BLaER1 (cell line): ENCODE data around the gene BRAT1.

ENCODE experiments used
- H3K27ac ChIP-seq: shearing (Covaris generic); formaldehyde crosslinking; 2 replicates; pipeline ENCODE4 v1.8.1; 2022
- H3K27me3 ChIP-seq: shearing (Covaris generic); formaldehyde crosslinking; 2 replicates; pipeline ENCODE4 v1.8.1; 2022
- H3K36me3 ChIP-seq: shearing (Covaris generic); formaldehyde crosslinking; 2 replicates; pipeline ENCODE4 v1.8.1; 2022
- H3K4me1 ChIP-seq: shearing (Covaris generic); formaldehyde crosslinking; 2 replicates; pipeline ENCODE4 v1.8.1; 2022
- H3K4me2 ChIP-seq: shearing (Covaris generic); formaldehyde crosslinking; 2 replicates; pipeline ENCODE4 v1.8.1; 2022
- H3K4me3 ChIP-seq: shearing (Covaris generic); formaldehyde crosslinking; 2 replicates; pipeline ENCODE4 v1.8.1; 2022
- H3K9ac ChIP-seq: shearing (Covaris generic); formaldehyde crosslinking; 2 replicates; pipeline ENCODE4 v1.8.1; 2022
- H3K9me3 ChIP-seq: shearing (Covaris generic); formaldehyde crosslinking; 2 replicates; pipeline ENCODE4 v1.8.1; 2022
- H4K20me1 ChIP-seq: shearing (Covaris generic); formaldehyde crosslinking; 2 replicates; pipeline ENCODE4 v1.8.1; 2022
- Cebpa-rat ChIP-seq: shearing (Covaris generic); IDR thresholded peaks from 2 replicates; pipeline ENCODE4 v1.8.1; 2022

Gene BRAT1

DNA sequence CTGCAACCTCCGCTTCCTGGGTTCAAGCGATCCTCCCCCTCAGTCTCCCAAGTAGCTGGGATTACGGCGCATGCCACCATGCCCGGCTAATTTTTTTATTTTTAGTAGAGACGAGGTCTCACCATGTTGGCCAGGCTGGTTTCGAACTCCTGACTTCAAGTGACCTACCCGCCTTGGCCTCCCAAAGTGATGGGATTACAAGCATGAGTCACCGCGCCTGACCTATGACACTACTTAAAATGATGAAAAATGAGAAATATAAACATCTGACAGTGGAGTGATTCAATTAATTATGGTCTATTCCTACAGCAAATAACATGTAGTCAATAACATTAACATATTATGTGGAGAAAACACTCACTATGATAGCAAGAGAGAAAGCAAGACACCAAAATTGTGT lies 2.2 kb downstream of the BRAT1 start:
- Histone ChIP-seq H3K4me2 (peak overlapping the region; percentile 100), H3K9me3 (no peaks in the 10 kb centered on the region), H3K4me1 (peaks cover 61% of the 10 kb centered on the region), H3K36me3 (peaks cover 54% of the 10 kb centered on the region), H3K27ac (no peak overlapping the region), H3K9ac (no peak overlapping the region), H3K4me3 (no peak overlapping the region), H3K27me3 (no peaks in the 10 kb centered on the region), H4K20me1 (peaks cover 29% of the 10 kb centered on the region)
- TF ChIP-seq Cebpa-rat: no peak

DNA sequence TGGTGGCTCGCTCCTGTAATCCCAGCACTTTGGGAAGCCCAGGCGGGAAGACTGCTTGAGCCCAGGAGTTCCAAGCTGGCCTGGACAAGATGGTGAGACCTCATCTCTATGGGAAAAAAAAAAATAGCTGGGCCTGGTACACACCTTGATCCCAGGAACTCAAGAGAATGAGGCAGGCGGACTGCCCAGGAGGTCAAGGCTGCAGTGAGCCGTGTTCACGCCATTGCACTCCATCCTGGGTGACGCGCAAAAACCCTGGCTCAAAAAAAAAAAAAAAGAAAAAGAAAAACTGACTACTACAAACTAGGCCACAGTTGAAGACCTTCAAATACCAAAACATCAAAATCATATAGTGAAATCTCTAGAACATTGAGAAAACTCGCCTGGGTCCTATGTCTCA lies 3.9 kb downstream of the BRAT1 start:
- no peak overlapping the region for H3K27ac ChIP-seq
- peaks cover 38% of the 10 kb centered on the region for H4K20me1 ChIP-seq
- TF ChIP-seq Cebpa-rat: no peak
- no peaks in the 10 kb centered on the region for H3K27me3 ChIP-seq
- H3K9ac ChIP-seq: no peak overlapping the region
- peaks cover 44% of the 10 kb centered on the region for H3K4me1 ChIP-seq
- no peak overlapping the region for H3K4me2 ChIP-seq
- peaks cover 71% of the 10 kb centered on the region for H3K36me3 ChIP-seq
- no peaks in the 10 kb centered on the region for H3K9me3 ChIP-seq
- no peak overlapping the region for H3K4me3 ChIP-seq

DNA sequence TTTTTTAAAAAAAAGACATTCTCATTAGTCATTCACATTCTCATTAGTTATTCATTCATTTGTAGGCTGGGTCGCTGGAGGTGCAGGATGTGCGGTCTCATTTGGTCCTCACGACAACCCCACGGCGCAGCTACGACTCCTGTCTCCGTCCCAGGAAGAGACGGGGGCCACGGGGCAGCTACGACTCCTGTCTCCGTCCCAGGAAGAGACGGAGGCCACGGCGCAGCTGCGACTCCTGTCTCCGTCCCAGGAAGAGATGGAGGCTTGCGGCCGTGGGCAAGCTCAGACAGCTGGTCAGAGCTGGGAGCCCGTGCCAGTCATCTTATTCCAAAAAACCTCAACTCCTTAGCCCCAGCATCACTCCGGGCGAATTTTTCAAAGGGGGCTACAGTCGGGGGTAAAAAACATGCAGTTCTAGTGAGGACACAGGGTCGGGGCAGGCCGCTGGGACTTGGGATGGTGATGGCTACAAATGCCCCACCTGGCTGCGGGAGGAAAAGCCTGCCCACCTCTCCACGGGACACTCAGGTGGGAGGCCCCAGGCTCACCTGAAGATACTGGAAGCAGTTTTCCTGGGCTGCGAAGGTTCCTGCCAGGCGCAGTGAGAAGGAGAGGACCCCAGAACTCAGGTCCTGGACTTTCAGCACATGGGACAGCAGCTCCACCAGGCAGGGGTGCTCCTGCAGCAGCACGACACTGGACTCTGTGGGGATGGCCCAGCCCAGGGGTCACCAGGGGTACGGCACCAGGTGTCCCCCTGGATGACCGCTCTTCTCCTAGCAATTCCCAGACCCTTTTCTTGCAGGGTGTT lies 8.3 kb downstream of the BRAT1 start:
- no peaks in the 10 kb centered on the region for H3K9me3 ChIP-seq
- H4K20me1 ChIP-seq: peaks cover 46% of the 10 kb centered on the region
- no peak for TF ChIP-seq Cebpa-rat
- H3K4me2 ChIP-seq: no peak overlapping the region
- peaks cover 96% of the 10 kb centered on the region for H3K36me3 ChIP-seq
- H3K27me3 ChIP-seq: no peaks in the 10 kb centered on the region
- H3K27ac ChIP-seq: no peak overlapping the region
- peaks cover 25% of the 10 kb centered on the region for H3K4me1 ChIP-seq
- no peak overlapping the region for H3K4me3 ChIP-seq
- no peak overlapping the region for H3K9ac ChIP-seq

DNA sequence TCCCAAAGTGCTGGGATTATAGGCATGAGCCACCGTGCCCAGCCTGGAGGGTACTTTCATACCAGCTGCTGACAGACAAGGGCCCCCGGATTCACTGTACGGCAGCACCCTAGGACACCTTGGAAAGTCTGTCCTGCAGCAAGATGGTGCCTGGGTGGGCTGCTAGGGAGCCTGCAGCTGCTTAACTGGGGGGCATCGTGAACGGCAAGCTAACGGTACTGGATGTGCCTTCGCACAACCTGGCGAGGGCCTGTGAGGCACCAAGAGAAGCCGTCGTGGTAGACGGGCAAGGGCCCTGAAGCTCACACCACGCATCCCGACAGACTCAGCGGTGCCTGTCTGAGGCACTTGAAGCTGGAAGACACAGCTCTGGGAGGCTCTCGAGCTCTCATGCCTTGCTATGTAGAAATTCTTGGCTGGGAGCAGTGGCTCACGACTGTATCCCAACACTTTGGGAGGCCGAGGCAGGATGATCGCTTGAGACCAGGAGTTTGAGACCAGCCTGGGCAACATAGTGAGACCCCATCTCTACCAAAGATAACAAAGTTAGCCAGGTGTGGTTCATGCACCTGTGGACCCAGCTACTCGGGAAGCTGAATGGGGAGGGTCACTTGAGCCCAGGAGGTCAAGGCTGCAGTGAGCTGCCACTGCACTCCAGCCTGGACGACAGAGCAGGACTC lies 9.4 kb downstream of the BRAT1 start:
- H3K27me3 ChIP-seq: no peaks in the 10 kb centered on the region
- no peak for TF ChIP-seq Cebpa-rat
- H3K27ac ChIP-seq: no peak overlapping the region
- peaks cover 99% of the 10 kb centered on the region for H3K36me3 ChIP-seq
- no peak overlapping the region for H3K9ac ChIP-seq
- H3K9me3 ChIP-seq: no peaks in the 10 kb centered on the region
- peaks cover 45% of the 10 kb centered on the region for H4K20me1 ChIP-seq
- H3K4me1 ChIP-seq: peaks cover 19% of the 10 kb centered on the region
- H3K4me2 ChIP-seq: no peak overlapping the region
- no peak overlapping the region for H3K4me3 ChIP-seq

DNA sequence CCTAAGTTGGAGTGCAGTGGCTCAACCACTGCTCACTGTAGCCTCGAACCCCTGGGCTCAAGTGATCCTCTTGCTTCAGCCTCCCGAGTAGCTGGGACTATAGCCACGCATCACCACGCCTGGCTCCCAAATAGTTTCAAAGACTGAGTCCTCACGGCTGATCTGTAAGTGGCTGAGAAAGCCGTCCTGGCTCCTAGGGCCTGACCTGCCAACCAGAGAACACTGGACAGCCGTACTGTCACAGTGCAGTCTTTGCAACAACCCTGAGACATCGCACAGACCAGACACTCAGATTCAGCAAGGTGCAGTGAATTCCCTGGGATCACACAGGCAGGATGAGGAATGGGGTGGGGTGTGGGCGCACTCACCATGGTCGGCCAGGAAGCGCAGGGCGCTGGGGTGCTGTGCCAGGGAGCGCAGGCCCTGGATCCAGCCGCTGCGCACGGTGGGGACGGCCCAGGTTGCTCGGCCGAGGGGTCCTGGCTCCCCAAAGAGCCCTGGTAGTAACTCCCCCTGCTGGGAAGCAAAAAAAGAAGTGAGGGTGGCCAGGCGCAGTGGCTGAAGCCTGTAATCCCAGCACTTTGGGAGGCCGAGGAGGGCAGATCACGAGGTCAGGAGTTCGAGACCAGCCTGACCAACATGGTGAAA lies 10.7 kb downstream of the BRAT1 start:
- no peak overlapping the region for H3K4me3 ChIP-seq
- H3K4me1 ChIP-seq: peaks cover 15% of the 10 kb centered on the region
- H3K9ac ChIP-seq: no peak overlapping the region
- no peaks in the 10 kb centered on the region for H3K27me3 ChIP-seq
- no peaks in the 10 kb centered on the region for H3K9me3 ChIP-seq
- peak overlapping the region; percentile 43 for H3K4me2 ChIP-seq
- no peak for TF ChIP-seq Cebpa-rat
- H4K20me1 ChIP-seq: peaks cover 42% of the 10 kb centered on the region
- peak overlapping the region; percentile 30; the same call in 1 of the 2 replicates for H3K27ac ChIP-seq
- H3K36me3 ChIP-seq: peaks cover 98% of the 10 kb centered on the region

DNA sequence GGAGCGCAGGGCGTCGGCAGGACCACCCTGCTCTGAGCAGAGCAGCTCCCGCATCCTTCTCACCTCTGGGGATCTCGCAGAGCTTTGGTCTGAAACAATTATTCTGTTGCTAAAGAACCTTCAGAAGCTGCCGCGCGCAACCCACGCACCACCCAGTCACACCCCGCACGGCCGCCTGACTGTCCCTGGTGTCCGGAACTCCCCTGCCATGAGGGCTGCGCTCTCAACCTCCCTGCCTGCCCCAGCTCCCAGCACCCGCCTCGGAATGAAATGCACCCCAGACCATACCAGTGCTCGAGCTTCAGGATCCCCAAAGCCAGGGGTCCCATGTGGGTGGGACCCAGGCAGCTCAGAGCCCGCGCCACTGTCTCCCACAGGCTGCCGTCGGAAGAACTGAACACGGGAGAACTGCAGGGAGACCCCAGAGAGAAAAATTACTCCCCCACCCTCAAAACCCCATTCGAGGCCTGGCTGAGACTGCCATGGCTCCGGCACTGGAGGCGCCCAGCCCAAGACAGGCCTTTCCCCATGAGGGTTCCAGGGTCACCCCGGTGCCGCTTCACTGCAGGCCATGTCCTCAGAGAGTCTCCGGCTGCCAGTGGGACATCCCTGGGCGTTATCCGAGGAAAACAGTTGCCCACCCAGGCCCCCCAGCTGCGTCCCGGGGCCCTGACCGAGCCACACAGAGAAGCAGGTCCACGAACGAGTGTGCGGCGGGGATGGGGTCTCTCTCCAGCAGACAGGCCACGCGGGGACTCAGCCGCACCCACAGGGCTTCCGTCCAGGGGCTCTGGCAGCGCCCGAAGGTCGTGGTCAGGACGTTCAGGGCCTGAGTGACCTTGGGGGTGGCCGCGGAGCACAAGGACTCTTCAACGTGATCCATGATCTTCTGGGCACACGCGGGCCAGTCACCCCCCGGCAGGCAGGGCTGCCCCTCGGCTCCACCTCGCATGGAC lies 12.1 kb downstream of the BRAT1 start:
- Histone ChIP-seq H3K4me1 (peaks cover 15% of the 10 kb centered on the region), H3K9me3 (no peaks in the 10 kb centered on the region), H3K27me3 (no peaks in the 10 kb centered on the region), H4K20me1 (peaks cover 49% of the 10 kb centered on the region), H3K4me2 (peak overlapping the region; percentile 43; the same call in 1 of the 2 replicates), H3K9ac (no peak overlapping the region; the same call in 1 of the 2 replicates), H3K36me3 (peaks cover 98% of the 10 kb centered on the region), H3K27ac (peak overlapping the region; percentile 30; the same call in 1 of the 2 replicates), H3K4me3 (no peak overlapping the region)
- TF ChIP-seq Cebpa-rat: no peak

DNA sequence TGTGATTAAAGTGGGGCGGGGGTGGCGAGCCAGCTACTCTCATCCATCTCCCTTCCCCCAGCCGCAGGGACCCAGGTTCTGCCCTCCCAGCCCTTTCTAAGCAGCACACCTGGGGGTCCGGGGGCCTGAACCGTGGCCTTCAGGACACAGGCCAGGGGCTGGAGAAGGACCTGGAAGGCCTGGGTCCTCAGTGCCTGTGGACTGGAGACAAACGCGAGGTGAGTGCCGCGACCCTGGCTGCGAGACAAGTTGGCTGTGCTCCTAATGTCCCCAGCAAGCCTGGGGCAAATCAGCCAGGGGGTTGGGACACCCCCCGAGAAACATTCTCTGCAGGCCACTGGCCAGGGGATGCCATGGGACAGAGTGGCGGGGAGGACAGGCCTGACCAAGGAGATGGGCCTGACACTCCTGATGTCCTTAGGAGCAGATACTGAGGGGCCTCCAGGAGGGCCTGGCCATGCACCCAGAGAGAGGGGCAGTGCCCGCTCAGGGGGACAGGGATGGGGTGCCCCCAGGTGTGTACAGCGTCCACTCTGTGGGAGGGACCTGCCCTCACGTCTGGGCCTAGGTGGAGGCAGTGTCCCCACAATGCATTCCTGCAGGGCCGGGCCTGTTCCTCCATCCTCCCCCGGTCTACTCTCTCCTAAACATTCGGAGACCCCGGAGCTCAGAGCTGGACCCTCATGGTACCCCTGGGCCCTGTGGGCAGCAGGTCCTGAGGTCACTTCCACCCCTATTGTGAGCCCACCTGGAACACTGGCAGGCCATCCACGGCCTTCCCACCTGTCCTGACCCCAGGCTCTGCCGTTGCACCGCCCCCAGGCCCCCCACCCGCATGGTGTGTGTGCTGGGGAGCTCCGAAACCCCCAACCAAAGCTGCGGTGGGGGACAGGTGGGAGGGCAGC lies 13.1 kb downstream of the BRAT1 start:
- peaks cover 97% of the 10 kb centered on the region for H3K36me3 ChIP-seq
- no peak for TF ChIP-seq Cebpa-rat
- H4K20me1 ChIP-seq: peaks cover 50% of the 10 kb centered on the region
- no peak overlapping the region for H3K9ac ChIP-seq
- no peak overlapping the region for H3K27ac ChIP-seq
- no peak overlapping the region for H3K4me3 ChIP-seq
- peaks cover 15% of the 10 kb centered on the region for H3K4me1 ChIP-seq
- H3K4me2 ChIP-seq: no peak overlapping the region
- H3K27me3 ChIP-seq: no peaks in the 10 kb centered on the region
- no peaks in the 10 kb centered on the region for H3K9me3 ChIP-seq

DNA sequence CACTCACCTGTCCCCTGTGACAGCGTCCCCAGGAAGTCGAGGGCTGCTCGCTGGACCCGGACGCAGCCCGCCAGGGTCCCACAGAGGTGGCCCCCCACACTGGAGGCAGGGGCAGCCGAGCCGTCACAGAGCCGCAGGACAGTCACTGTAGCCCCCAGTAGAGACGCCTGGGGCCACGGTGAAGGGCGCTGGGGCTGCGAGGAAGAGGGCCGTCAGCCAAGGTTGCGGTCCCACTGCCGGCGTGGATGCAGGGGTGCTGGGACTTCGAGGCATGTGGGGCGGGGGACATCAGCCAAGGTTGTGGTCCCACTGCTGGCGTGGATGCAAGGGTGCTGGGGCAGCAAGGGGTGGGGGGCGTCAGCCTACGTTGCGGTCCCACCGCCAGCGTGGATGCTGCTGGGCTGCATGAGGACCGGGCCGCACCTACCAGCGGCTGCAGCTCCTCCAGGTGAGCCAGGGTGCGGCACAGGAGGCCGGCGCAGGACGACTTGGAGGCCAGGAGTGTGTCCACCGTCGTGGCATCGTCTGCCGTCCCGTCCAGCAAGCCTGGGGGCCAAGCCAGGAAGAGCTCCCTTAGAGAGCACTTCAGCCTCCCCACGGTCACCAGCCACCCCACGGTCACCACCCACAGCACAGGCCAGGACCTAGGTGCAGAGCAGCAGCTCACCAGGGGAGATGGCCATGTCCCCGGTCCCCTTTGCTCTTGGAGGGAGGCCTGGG lies 13.9 kb downstream of the BRAT1 start:
- no peak overlapping the region for H3K9ac ChIP-seq
- H3K4me1 ChIP-seq: peaks cover 15% of the 10 kb centered on the region
- no peaks in the 10 kb centered on the region for H3K9me3 ChIP-seq
- no peak for TF ChIP-seq Cebpa-rat
- H3K4me2 ChIP-seq: no peak overlapping the region
- no peak overlapping the region for H3K4me3 ChIP-seq
- H4K20me1 ChIP-seq: peaks cover 45% of the 10 kb centered on the region
- H3K36me3 ChIP-seq: peaks cover 89% of the 10 kb centered on the region
- H3K27me3 ChIP-seq: no peaks in the 10 kb centered on the region
- no peak overlapping the region for H3K27ac ChIP-seq
